Keratinocyte (primary cell): ENCODE results near the gene UBE2O.

ENCODE experiments used
- EZH2 ChIP-seq: IDR thresholded peaks from one replicate; pipeline ENCODE4 v1.6.1; 2012; ENCODE audit warnings: inconsistent platforms, mild to moderate bottlenecking, low read length, moderate library complexity
- TF ChIP-seq, protein P1 (sequence below), 3 experiments: IDR thresholded peaks in 1 of 3; conservative IDR thresholded peaks in 1 of 3; optimal IDR thresholded peaks in 1 of 3; 2 replicates in 2 of 3; 3 replicates in 1 of 3; pipeline versions ENCODE3 to v1.5.1; 2011; ENCODE audit warnings: low read length in 3 of 3, mild to moderate bottlenecking in 3 of 3, moderate library complexity in 2 of 3, control low read depth in 1 of 3, inconsistent platforms in 1 of 3; ENCODE audit not compliant: insufficient read depth in 2 of 3; ENCODE audit errors: extremely low read depth in 1 of 3

- TF ChIP-seq, protein P1, sequence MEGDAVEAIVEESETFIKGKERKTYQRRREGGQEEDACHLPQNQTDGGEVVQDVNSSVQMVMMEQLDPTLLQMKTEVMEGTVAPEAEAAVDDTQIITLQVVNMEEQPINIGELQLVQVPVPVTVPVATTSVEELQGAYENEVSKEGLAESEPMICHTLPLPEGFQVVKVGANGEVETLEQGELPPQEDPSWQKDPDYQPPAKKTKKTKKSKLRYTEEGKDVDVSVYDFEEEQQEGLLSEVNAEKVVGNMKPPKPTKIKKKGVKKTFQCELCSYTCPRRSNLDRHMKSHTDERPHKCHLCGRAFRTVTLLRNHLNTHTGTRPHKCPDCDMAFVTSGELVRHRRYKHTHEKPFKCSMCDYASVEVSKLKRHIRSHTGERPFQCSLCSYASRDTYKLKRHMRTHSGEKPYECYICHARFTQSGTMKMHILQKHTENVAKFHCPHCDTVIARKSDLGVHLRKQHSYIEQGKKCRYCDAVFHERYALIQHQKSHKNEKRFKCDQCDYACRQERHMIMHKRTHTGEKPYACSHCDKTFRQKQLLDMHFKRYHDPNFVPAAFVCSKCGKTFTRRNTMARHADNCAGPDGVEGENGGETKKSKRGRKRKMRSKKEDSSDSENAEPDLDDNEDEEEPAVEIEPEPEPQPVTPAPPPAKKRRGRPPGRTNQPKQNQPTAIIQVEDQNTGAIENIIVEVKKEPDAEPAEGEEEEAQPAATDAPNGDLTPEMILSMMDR (optimal IDR thresholded peaks at IDR 0.05 in 1 of 3, IDR thresholded peaks at IDR 0.05 in 1 of 3, conservative IDR thresholded peaks at IDR 0.05 in 1 of 3; ENCODE audit: extremely low read depth in 1 of 3, insufficient read depth in 2 of 3, low read length in 3 of 3): no peak
- TF ChIP-seq EZH2: no peak
These were observed 47.9 kb downstream of the UBE2O start for GRCh38 chr17:76404976-76405563.
